Stomach (tissue), 4 donors: Measurements from ENCODE around the gene SLC6A8.

Experiments used
- EP300 ChIP-seq: sonication (generic); formaldehyde crosslinking; IDR thresholded peaks from one replicate; pipeline ENCODE4 v1.6.1; 2017; ENCODE audit warnings: antibody characterized with exemption
- POLR2A ChIP-seq, 4 donors: fragments of 450-650 bp; IDR thresholded peaks; one replicate each; pipeline ENCODE4 v1.6.1; 2016; ENCODE audit warnings: antibody characterized with exemption in 4 of 4, control low read depth in 2 of 4, mild to moderate bottlenecking in 1 of 4, moderate library complexity in 1 of 4
- POLR2AphosphoS5 ChIP-seq, 3 donors: sonication (generic); formaldehyde crosslinking; IDR thresholded peaks; one replicate each; pipeline ENCODE4 v1.6.1; 2016; ENCODE audit warnings: antibody characterized with exemption in 3 of 3
- TF ChIP-seq, protein P1 (sequence below), 7 experiments: fragments of 450-650 bp in 4 of 7; fragments of 200-600 bp in 3 of 7; sonication (generic) in 3 of 7; IDR thresholded peaks; one replicate each; pipeline ENCODE4 v1.5.1; 2016 to 2019; ENCODE audit warnings: antibody characterized with exemption in 7 of 7, control low read depth in 2 of 7, mild to moderate bottlenecking in 1 of 7

DNA sequence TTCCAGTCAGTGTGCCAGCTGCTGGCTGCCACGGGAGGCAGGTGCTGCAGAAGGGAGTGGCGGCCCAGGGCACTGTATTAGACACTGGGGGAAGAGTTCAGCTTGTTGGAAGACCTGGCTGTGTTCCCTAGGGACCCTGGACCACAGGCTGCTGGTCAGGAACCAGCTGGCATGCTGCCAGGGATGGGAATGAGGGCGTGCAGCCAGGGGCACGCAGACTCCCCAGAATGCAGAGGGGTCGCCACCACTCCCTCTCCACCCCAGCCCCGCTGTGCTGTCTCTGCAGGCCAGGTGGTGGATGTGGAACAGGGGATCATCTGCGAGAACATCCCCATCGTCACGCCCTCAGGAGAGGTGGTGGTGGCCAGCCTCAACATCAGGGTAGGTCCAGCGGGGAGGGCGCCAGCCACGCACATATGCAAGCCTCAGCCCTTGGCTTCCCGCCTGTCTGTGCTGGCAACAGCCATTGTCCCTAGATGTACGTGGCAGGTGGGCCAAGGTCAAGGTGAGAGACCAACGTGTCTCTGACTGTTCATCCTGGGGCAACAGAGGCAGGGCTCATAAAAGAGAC lies 49.2 kb downstream of the SLC6A8 start:
- TF ChIP-seq, protein P1, sequence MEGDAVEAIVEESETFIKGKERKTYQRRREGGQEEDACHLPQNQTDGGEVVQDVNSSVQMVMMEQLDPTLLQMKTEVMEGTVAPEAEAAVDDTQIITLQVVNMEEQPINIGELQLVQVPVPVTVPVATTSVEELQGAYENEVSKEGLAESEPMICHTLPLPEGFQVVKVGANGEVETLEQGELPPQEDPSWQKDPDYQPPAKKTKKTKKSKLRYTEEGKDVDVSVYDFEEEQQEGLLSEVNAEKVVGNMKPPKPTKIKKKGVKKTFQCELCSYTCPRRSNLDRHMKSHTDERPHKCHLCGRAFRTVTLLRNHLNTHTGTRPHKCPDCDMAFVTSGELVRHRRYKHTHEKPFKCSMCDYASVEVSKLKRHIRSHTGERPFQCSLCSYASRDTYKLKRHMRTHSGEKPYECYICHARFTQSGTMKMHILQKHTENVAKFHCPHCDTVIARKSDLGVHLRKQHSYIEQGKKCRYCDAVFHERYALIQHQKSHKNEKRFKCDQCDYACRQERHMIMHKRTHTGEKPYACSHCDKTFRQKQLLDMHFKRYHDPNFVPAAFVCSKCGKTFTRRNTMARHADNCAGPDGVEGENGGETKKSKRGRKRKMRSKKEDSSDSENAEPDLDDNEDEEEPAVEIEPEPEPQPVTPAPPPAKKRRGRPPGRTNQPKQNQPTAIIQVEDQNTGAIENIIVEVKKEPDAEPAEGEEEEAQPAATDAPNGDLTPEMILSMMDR (IDR thresholded peaks at IDR 0.05), result no peak
- TF ChIP-seq POLR2AphosphoS5 (IDR thresholded peaks at IDR 0.05) (no peak), POLR2A (IDR thresholded peaks at IDR 0.05) (no peak), EP300 (no peak)
